Left cardiac atrium (tissue), 4 donors: ENCODE measurements around the gene BRCA1. TPM values are rescaled to one million over a fixed set of nuclear protein-coding genes. Genes with fewer than 3 reads are reported as not detected.
"Not testable (repeated sequence)": the region's sequence is repeated elsewhere in the genome, so short reads cannot be mapped to it uniquely, and the experiment has no call there.

Source experiments
- ATAC-seq, 2 donors: fragments of 200-7000 bp; cut with Tn5 transposase; one replicate each; pipeline ENCODE4 v1.9.1; 2020; ENCODE audit warnings: mild to moderate bottlenecking in 2 of 2, moderate library complexity in 2 of 2
- DNase-seq: peaks from one replicate; pipeline ENCODE4 v3.0.0-alpha.2; 2020
- intact Hi-C, 2 donors: fragments of 100-400 bp; cut with DNase I; formaldehyde crosslinking; loops; one replicate each; pipeline versions ENCODE4 v1.14.1 to v1.15.1; 2022 to 2023
- total RNA-seq, 2 donors: library from RNA; stranded (reverse); fragmentation: NEBNext Ultra II Directional; extraction: Animal tissue kit (Norgen Biotek cat#: 25700); gene quantifications; one replicate each; pipeline ENCODE4 v1.2.1, GENCODE V29; 2021
- donor health status: DM: no; HTN: yes; CAD: no.
- donor health status: DM: no; HTN: yes; CAD: no; lungs with severe emphysema.
- donor health status: DM: yes; HTN: yes; CAD: no.
- donor health status: Dilated cardiomyopathy.

BRCA1 gene
- total RNA-seq, 2 donors from 2014 or later = 2.9 to 7.9 TPM

- DNase-seq, ATAC-seq, intact Hi-C loops: not testable (repeated sequence)
These were observed 13.4 kb upstream of the BRCA1 start for GRCh38 chr17:43138531-43138930.

GRCh38 chr17:43136574-43136973 lies 11.4 kb upstream of the BRCA1 start:
- not testable (repeated sequence) for ATAC-seq

DNA sequence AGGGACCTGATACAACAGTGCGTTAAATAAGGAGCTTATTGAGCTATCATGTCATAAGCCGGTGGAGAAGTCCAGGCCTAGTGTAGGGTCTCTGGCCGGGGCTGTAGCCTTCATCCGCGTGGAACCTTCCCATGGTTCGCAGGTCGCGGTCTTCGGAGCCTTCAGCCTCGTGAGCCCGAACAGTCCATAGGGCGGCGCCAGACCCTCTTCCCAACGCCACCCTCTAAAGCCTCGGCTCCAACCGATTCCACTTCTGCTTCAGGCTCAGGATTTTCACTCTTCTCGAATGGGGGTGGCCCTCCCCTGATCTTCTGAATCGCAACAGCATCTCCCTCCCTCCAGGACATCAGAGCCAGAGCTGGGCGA lies 10.3 kb upstream of the BRCA1 start:
- DNase-seq (no peak), ATAC-seq (no peak)
- intact Hi-C loops = no loop called here

More at GRCh38 chr17:43136574-43136973, 11.4 kb upstream of the BRCA1 start:
- DNase-seq, intact Hi-C loops: not testable (repeated sequence)

- DNase-seq (no peak), ATAC-seq (no peak)
- intact Hi-C loops = no loop called here
These were observed 9.8 kb upstream of the BRCA1 start for GRCh38 chr17:43134774-43135453.

DNA sequence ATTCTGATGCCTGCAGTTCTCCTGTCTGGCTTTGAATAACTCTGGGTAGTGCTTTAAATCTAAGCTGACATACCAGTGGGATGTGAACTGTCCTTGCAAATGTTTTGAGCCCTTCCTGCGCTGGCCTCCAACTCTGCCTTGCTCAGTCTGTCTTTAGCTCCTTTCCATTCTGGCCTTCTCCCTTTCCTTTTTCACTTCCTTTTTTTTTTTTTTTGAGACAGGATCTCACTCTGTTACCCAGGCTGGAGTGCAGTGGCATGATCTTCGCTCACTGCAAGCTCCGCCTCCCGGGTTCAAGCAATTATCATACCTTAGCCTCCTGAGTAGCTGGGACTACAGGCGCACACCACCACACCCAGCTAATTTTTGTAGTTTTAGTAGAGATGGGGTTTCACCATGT lies 8.3 kb upstream of the BRCA1 start:
- DNase-seq, intact Hi-C loops, ATAC-seq: not testable (repeated sequence)

GRCh38 chr17:43132117-43132516 lies 7.0 kb upstream of the BRCA1 start:
- intact Hi-C loops = no loop called here
- no peak for ATAC-seq
- no peak for DNase-seq

- intact Hi-C loops = no loop called here
- DNase-seq = no peak
- no peak for ATAC-seq
These were observed 4.5 kb upstream of the BRCA1 start for GRCh38 chr17:43129671-43130010.

DNA sequence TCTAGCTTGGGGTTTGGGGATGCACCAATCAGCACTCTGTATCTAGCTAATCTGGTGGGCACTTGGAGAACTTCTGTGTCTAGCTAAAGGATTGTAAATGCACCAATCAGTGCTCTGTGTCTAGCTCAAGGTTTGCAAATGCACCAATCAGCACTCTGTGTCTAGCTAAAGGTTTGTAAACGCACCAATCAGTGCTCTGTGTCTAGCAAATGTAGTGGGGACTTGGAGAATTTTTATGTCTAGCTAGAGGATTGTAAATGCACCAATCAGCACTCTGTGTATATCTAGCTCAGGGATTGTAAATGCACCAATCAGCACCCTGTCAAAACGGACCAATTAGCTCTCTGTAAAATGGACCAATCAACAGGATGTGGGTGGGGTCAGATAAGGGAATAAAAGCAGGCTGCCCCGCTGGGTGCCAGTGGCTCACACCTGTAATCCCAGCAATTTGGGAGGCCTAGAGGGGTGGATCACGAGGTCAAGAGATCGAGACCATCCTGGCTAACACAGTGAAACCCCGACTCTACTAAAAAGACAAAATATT lies 2.2 kb upstream of the BRCA1 start:
- intact Hi-C loops, ATAC-seq: not testable (repeated sequence)

DNA sequence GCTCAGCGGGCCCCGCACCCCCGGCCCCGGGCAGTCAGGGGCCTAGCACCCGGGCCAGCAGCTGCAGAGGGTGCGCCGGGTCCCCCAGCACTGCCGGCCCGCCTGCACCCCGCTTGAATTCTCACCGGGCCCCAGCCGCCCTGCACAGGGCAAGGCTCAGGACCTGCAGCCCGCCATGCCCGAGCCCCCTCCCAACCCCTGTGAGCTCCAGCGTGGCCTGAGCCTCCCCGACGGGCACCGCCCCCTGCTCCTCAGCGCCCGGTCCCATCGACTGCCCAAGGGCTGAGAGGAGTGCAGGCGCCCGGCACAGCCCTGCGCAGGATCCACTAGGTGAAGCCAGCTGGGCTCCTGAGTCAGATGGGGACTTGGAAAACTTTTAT lies 1.7 kb upstream of the BRCA1 start:
- intact Hi-C loops = no loop called here
- no peak for ATAC-seq
- no peak for DNase-seq

More for the DNA sequence above, 2.2 kb upstream of the BRCA1 start:
- DNase-seq = not testable (repeated sequence)

DNA sequence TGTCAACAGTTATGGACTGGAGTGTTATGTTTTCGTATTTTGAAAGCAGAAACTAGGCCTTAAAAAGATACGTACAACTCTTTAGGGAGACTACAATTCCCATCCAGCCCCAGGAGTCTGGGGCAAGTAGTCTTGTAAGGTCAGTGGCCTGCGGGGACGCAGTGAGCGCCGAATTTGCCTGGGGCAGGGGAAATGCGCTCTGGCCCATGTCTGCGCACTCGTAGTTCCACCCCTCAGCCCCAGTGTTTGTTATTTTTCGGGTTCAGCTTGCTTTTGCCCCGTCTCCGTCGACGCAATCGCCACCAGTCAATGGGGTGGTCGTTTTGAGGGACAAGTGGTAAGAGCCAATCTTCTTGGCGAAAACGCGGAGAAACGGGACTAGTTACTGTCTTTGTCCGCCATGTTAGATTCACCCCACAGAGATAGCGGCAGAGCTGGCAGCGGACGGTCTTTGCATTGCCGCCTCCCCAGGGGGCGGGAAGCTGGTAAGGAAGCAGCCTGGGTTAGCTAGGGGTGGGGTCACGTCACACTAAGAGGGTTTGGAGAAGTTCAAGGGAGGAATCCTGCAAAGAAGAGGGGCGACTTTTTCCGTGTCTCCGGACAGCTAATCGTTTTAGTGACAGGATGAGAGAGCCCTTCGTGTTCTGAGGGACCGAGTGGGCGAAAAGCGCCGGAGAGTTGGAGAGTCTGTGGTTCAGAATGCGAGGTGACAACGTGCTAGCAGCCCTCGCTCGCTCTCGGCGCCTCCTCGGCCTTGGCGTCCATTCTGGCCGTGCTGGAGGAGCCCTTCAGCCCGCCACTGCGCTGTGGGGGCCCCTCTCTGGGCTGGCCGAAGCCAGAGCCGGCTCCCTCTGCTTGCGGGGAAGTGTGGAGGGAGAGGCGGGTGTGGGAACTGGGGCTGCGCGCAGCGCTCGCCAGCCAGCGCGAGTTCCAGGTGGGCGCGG lies 1.1 kb upstream of the BRCA1 start:
- ATAC-seq = no peak
- peak; percentile 22 for DNase-seq
- intact Hi-C loops = no loop called here

- intact Hi-C loops = no loop called here
- DNase-seq = no peak
- no peak for ATAC-seq
These were observed 6.2 kb downstream of the BRCA1 start for GRCh38 chr17:43118679-43119615.

DNA sequence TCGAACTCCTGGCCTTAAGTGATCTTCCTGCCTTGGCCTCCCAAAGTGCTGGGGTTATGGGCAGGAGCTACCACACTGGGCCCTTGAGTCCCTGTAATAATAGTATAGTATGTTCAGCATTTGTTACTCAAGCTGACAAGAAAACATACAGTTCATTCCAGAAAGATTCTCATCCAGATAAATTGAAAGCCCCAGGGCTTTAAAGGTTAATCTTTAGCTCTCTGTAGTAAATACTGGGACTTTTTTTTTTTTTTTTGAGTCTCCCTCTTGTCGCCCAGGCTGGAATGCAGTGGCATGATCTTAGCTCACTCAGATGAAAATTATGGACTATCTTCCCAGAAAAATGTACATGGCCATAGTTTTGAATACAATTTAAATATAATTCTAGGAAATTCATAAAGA lies 11.0 kb downstream of the BRCA1 start:
- ATAC-seq = no peak
- intact Hi-C loops = no loop called here
- DNase-seq = no peak

DNA sequence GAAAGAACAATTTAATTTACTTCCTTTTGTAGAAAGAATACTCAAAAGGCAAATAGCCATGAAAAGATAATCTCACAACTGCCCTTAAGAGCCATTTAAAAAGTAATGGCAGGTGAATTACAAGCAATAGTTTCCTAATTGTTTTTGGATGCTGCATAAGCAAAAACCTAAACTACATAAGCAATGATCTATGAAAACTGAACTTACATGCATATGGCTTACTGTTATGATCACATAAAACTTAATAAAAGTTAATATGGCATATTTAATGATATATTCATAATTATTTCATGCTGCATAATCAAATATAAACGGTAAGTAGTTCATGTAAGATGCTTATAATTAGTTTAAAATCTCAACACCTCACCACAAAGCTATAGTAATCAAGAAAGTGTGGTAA lies 18.6 kb downstream of the BRCA1 start:
- intact Hi-C loops = no loop called here
- DNase-seq = no peak
- no peak for ATAC-seq

DNA sequence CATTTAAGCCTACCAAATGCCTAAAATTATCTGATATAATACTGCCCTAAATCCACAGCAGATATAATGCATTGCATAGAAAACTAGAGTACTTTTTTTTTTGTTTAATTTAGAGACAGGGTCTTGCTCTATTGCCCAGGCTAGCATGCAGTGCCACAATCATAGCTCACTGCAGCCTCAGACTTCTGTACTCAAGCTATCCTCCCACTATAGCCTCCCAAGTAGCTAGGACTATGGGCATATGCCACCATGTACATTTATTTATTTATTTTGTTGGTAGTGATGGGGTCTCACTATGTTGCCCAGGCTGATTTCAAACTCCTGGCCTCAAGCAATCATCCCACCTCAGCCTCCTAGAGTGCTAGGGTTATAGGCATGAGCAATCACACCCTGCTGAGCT lies 20.0 kb downstream of the BRCA1 start:
- intact Hi-C loops = no loop called here
- DNase-seq (no peak), ATAC-seq (no peak)

DNA sequence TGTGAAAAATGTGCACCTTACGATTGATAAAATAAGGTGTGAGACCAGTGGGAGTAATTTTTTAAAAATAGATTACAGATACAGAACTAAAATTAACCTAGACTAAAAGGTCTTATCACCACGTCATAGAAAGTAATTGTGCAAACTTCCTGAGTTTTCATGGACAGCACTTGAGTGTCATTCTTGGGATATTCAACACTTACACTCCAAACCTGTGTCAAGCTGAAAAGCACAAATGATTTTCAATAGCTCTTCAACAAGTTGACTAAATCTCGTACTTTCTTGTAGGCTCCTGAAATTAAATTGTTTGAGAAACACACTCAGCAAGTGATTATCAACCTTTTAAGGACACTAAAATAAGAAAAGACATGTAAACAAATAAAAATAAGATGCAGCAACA lies 20.5 kb downstream of the BRCA1 start:
- intact Hi-C loops = no loop called here
- DNase-seq (no peak), ATAC-seq (no peak)

DNA sequence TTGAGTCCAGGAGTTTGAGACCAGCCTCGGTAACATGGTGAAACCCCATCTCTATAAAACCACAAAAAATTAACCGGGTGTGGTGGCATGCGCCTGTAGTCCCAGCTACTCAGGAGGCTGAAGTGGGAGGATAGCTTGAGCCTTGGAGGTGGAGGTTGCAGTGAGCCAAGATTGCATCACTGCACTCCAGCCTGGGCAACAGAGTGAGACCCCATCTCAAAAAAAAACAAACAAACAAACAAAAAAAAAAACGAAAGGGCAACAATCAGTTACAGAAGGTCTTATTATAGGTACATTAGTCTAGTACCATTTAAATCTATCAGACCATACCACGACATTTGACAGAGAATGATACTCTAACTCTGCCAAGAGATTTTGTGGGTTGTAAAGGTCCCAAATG lies 29.8 kb downstream of the BRCA1 start:
- DNase-seq, ATAC-seq, intact Hi-C loops: not testable (repeated sequence)

DNA sequence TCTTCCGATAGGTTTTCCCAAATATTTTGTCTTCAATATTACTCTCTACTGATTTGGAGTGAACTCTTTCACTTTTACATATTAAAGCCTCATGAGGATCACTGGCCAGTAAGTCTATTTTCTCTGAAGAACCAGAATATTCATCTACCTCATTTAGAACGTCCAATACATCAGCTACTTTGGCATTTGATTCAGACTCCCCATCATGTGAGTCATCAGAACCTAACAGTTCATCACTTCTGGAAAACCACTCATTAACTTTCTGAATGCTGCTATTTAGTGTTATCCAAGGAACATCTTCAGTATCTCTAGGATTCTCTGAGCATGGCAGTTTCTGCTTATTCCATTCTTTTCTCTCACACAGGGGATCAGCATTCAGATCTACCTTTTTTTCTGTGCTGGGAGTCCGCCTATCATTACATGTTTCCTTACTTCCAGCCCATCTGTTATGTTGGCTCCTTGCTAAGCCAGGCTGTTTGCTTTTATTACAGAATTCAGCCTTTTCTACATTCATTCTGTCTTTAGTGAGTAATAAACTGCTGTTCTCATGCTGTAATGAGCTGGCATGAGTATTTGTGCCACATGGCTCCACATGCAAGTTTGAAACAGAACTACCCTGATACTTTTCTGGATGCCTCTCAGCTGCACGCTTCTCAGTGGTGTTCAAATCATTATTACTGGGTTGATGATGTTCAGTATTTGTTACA lies 30.9 kb downstream of the BRCA1 start:
- no peak for ATAC-seq
- no peak for DNase-seq
- intact Hi-C loops = no loop called here

DNA sequence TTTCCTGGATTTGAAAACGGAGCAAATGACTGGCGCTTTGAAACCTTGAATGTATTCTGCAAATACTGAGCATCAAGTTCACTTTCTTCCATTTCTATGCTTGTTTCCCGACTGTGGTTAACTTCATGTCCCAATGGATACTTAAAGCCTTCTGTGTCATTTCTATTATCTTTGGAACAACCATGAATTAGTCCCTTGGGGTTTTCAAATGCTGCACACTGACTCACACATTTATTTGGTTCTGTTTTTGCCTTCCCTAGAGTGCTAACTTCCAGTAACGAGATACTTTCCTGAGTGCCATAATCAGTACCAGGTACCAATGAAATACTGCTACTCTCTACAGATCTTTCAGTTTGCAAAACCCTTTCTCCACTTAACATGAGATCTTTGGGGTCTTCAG lies 32.3 kb downstream of the BRCA1 start:
- intact Hi-C loops = no loop called here
- ATAC-seq (peak in 1 of 2 donors; percentile 16), DNase-seq (no peak)

DNA sequence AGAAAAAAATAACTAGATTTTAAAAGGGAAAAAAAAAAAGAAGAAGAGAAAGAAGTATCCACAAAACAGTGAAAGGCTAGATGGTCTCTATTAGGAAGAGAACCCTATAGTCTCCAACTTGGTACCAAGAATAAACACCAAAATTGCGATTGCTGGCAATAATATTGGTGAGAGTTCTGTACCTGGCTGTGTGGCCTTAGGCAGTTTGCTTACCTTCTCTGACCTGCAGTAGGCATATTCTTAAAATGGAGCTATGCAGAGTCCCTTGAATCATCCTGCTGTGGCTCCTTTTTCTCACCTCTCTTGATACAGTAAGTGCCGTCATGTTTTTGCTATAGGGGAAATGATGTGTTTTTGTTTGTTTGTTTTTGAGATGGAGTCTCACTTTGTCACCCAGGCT lies 35.1 kb downstream of the BRCA1 start:
- DNase-seq = no peak
- ATAC-seq = no peak
- intact Hi-C loops = no loop called here
